PC-9 (cell line): ENCODE data around the gene PYHIN1. TPM values are rescaled to one million over a fixed set of nuclear protein-coding genes. Genes with fewer than 3 reads are reported as not detected.

Experiments used
- BruUV-seq: library from RNA; stranded (reverse); fragments of 400-500 nt; replicated peaks from 2 replicates; lab custom pipeline; 2021; lab: Mats Ljungman, UMichigan
- CTCF ChIA-PET: fragments of 300-600 bp; sonication (Branson Sonifier 250); formaldehyde crosslinking; loops from one replicate; lab custom pipeline; 2022; ENCODE audit warnings: antibody characterized with exemption; lab: Charles Lee
- POLR2A ChIA-PET: fragments of 300-600 bp; sonication (Branson Sonifier 250); formaldehyde crosslinking; loops from one replicate; lab custom pipeline; 2022; ENCODE audit warnings: antibody characterized with exemption; ENCODE audit not compliant: unreplicated experiment; lab: Charles Lee
- DNase-seq, 2 experiments: peaks; one replicate each; pipeline versions ENCODE4 v3.0.0 to v3.0.0-alpha.2; 2015 to 2022; ENCODE audit warnings: mixed read lengths in 1 of 2
- H2AFZ ChIP-seq: fragments of 200-600 bp; sonication (generic); 2 replicates; pipeline ENCODE4 v1.8.1; 2017; ENCODE audit warnings: antibody characterized with exemption
- H3F3A ChIP-seq: fragments of 200-600 bp; sonication (generic); 2 replicates; pipeline ENCODE4 v1.8.1; 2017; ENCODE audit warnings: antibody characterized with exemption, mild to moderate bottlenecking, low read depth; ENCODE audit not compliant: insufficient read depth
- H3K27ac ChIP-seq: fragments of 200-600 bp; sonication (generic); 2 replicates; pipeline ENCODE4 v1.6.1; 2016; ENCODE audit warnings: mixed run types
- H3K27me3 ChIP-seq: fragments of 200-600 bp; sonication (generic); 2 replicates; pipeline ENCODE4 v1.6.1; 2016; ENCODE audit warnings: low read depth, mixed run types; ENCODE audit not compliant: insufficient read depth
- H3K36me3 ChIP-seq: fragments of 200-600 bp; sonication (generic); 2 replicates; pipeline ENCODE4 v1.6.1; 2016; ENCODE audit warnings: low read depth, mixed run types
- H3K4me1 ChIP-seq: fragments of 200-600 bp; sonication (generic); replicated peaks from 2 replicates; pipeline ENCODE4 v1.6.1; 2016; ENCODE audit warnings: mixed run types; ENCODE audit not compliant: insufficient read depth
- H3K4me2 ChIP-seq: fragments of 200-600 bp; sonication (generic); 2 replicates; pipeline ENCODE4 v1.6.1; 2017; ENCODE audit warnings: mixed run types
- H3K4me3 ChIP-seq: fragments of 200-600 bp; sonication (generic); 2 replicates; pipeline ENCODE4 v1.6.1; 2016; ENCODE audit warnings: mixed run types
- H3K79me2 ChIP-seq: fragments of 200-600 bp; sonication (generic); 2 replicates; pipeline ENCODE4 v1.6.1; 2017; ENCODE audit warnings: low read depth, mixed run types
- H3K9me2 ChIP-seq: fragments of 200-600 bp; sonication (generic); 2 replicates; pipeline ENCODE4 v1.8.1; 2017; ENCODE audit warnings: mild to moderate bottlenecking; ENCODE audit not compliant: insufficient read depth
- H3K9me3 ChIP-seq: fragments of 200-600 bp; sonication (generic); 2 replicates; pipeline ENCODE4 v1.8.1; 2016; ENCODE audit warnings: low read depth; ENCODE audit not compliant: insufficient read depth
- H4K20me1 ChIP-seq: fragments of 200-600 bp; sonication (generic); 2 replicates; pipeline ENCODE4 v1.8.1; 2017; ENCODE audit not compliant: insufficient read depth
- EZH2 ChIP-seq: fragments of 200-600 bp; sonication (generic); IDR thresholded peaks from 2 replicates; pipeline ENCODE4 v1.8.0; 2017; ENCODE audit warnings: antibody characterized with exemption, low read depth
- intact Hi-C: fragments of 100-400 bp; cut with micrococcal nuclease; formaldehyde crosslinking; loops from one replicate; pipeline ENCODE4 v1.10.0; 2022; ENCODE audit not compliant: unreplicated experiment
- total RNA-seq: library from RNA; stranded (reverse); gene quantifications from 2 replicates; pipeline ENCODE4 v1.2.3, GENCODE V29; 2021
- TF ChIP-seq, protein P1 (sequence below): fragments of 200-600 bp; sonication (generic); conservative IDR thresholded peaks from 2 replicates; pipeline ENCODE4 v1.6.1; 2017; ENCODE audit warnings: mixed run types, antibody characterized with exemption, mild to moderate bottlenecking, moderate library complexity

Gene PYHIN1
- total RNA-seq, 1 experiment from 2014 or later: not detected

GRCh38 chr1:158999316-159000069 is 68.1 kb downstream of the PYHIN1 start:
- BruUV-seq: no TSS peak
- Histone ChIP-seq H2AFZ (0 out of 2 replicates have a peak overlapping the region, but pooled peaks have one; percentile 26), H3K4me2 (no peak overlapping the region), H3K79me2 (no peaks in the 10 kb centered on the region), H3K9me3 (no peaks in the 10 kb centered on the region), H3K36me3 (no peaks in the 10 kb centered on the region), H3K27me3 (no peaks in the 10 kb centered on the region), H4K20me1 (no peaks in the 10 kb centered on the region), H3K4me3 (no peak overlapping the region), H3K4me1 (no peaks in the 10 kb centered on the region), H3F3A (no peaks in the 10 kb centered on the region), H3K27ac (no peak overlapping the region), H3K9me2 (no peaks in the 10 kb centered on the region)
- DNase-seq: peak in 1 of 2 experiments; percentile 19
- TF ChIP-seq EZH2: no peak
- TF ChIP-seq, protein P1, sequence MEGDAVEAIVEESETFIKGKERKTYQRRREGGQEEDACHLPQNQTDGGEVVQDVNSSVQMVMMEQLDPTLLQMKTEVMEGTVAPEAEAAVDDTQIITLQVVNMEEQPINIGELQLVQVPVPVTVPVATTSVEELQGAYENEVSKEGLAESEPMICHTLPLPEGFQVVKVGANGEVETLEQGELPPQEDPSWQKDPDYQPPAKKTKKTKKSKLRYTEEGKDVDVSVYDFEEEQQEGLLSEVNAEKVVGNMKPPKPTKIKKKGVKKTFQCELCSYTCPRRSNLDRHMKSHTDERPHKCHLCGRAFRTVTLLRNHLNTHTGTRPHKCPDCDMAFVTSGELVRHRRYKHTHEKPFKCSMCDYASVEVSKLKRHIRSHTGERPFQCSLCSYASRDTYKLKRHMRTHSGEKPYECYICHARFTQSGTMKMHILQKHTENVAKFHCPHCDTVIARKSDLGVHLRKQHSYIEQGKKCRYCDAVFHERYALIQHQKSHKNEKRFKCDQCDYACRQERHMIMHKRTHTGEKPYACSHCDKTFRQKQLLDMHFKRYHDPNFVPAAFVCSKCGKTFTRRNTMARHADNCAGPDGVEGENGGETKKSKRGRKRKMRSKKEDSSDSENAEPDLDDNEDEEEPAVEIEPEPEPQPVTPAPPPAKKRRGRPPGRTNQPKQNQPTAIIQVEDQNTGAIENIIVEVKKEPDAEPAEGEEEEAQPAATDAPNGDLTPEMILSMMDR: no peak
- ChIA-PET CTCF (interaction anchor here (0.6 to 1.3 kb wide), 4 partner anchors 192 to 875 kb away, joined by 3 to 16 read pairs (median 4); no protein-coding TSS in a partner anchor), POLR2A (no interaction called here)
- intact Hi-C loops: loop anchor here (10.0 kb wide), 1 partner anchor 1035 kb away; no protein-coding TSS in a partner anchor

DNA sequence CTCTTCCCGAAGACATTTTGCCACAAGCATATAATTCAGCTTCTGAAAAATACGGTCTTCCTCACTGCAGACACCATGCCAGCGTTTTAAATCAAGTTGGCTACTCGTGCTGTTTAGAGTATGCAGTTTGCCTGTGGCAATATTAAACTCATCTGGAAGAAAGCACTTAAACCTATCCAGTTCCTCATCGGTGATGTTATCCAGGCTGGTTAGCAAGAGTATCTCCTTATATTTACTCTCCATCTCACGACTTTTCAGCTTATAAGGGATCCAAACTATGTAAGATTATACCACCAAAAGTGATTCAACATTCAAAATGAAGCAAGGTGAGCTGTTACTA is 68.7 kb downstream of the PYHIN1 start:
- BruUV-seq: no TSS peak
- 0 out of 2 replicates have a peak overlapping the region, but pooled peaks have one; percentile 26 for H2AFZ ChIP-seq
- no peaks in the 10 kb centered on the region for H3K9me2 ChIP-seq
- H3K79me2 ChIP-seq: no peaks in the 10 kb centered on the region
- no peaks in the 10 kb centered on the region for H3F3A ChIP-seq
- no peaks in the 10 kb centered on the region for H3K4me1 ChIP-seq
- no peaks in the 10 kb centered on the region for H3K9me3 ChIP-seq
- ChIA-PET POLR2A (no interaction called here), CTCF (interaction anchor here (0.6 to 1.3 kb wide), 5 partner anchors 193 to 1028 kb away, joined by 3 to 16 read pairs (median 5); no protein-coding TSS in a partner anchor)
- H3K4me2 ChIP-seq: no peak overlapping the region
- intact Hi-C loops: loop anchor here (10.0 kb wide), 1 partner anchor 1035 kb away; no protein-coding TSS in a partner anchor
- H4K20me1 ChIP-seq: no peaks in the 10 kb centered on the region
- H3K27me3 ChIP-seq: no peaks in the 10 kb centered on the region
- no peaks in the 10 kb centered on the region for H3K36me3 ChIP-seq
- no peak for DNase-seq
- no peak for TF ChIP-seq EZH2
- TF ChIP-seq, protein P1: no peak
- H3K4me3 ChIP-seq: no peak overlapping the region
- H3K27ac ChIP-seq: no peak overlapping the region

GRCh38 chr1:159000625-159001024 is 69.3 kb downstream of the PYHIN1 start:
- CTCF ChIA-PET: interaction anchor here (0.6 to 1.3 kb wide), 3 partner anchors 797 to 1028 kb away, joined by 3 to 10 read pairs (median 3); no protein-coding TSS in a partner anchor
- no peak overlapping the region for H3K4me2 ChIP-seq
- no peak for TF ChIP-seq EZH2
- TF ChIP-seq, protein P1: no peak
- intact Hi-C loops: loop anchor here (10.0 kb wide), 1 partner anchor 1036 kb away; no protein-coding TSS in a partner anchor
- no peaks in the 10 kb centered on the region for H3K9me3 ChIP-seq
- no peak overlapping the region for H3K4me3 ChIP-seq
- no TSS peak for BruUV-seq
- no peaks in the 10 kb centered on the region for H3K36me3 ChIP-seq
- H3F3A ChIP-seq: no peaks in the 10 kb centered on the region
- no peaks in the 10 kb centered on the region for H4K20me1 ChIP-seq
- peak in 1 of 2 experiments; percentile 56 for DNase-seq
- H3K9me2 ChIP-seq: no peaks in the 10 kb centered on the region
- no peak overlapping the region for H3K27ac ChIP-seq
- no peaks in the 10 kb centered on the region for H3K4me1 ChIP-seq
- POLR2A ChIA-PET: no interaction called here
- no peak overlapping the region for H2AFZ ChIP-seq
- H3K79me2 ChIP-seq: no peaks in the 10 kb centered on the region
- no peaks in the 10 kb centered on the region for H3K27me3 ChIP-seq
